ACC112 (cell line): ENCODE data around the gene LHPP.
"Not testable (repeated sequence)": the region's sequence is repeated elsewhere in the genome, so short reads cannot be mapped to it uniquely, and the experiment has no call there.

Experiments
- H2AFZ ChIP-seq: fragments of 200-600 bp; sonication (generic); one replicate; pipeline ENCODE4 v1.6.0; 2017; ENCODE audit warnings: antibody characterized with exemption, low read length; ENCODE audit not compliant: unreplicated experiment
- H3K27ac ChIP-seq: fragments of 200-600 bp; sonication (generic); 2 replicates; pipeline ENCODE4 v1.5.1; 2014; ENCODE audit warnings: low read depth, mild to moderate bottlenecking, antibody characterized with exemption, low read length, moderate library complexity
- H3K27me3 ChIP-seq: fragments of 200-600 bp; sonication (generic); 2 replicates; pipeline ENCODE4 v1.6.1; 2014; ENCODE audit warnings: mild to moderate bottlenecking, antibody characterized with exemption, low read length, moderate library complexity, mixed read lengths; ENCODE audit not compliant: insufficient read depth
- H3K36me3 ChIP-seq: fragments of 200-600 bp; sonication (generic); 2 replicates; pipeline ENCODE4 v1.6.1; 2016; ENCODE audit warnings: mild to moderate bottlenecking, antibody characterized with exemption, low read length, moderate library complexity, mixed read lengths; ENCODE audit not compliant: insufficient read depth
- H3K4me1 ChIP-seq: fragments of 200-600 bp; sonication (generic); one replicate; pipeline ENCODE4 v1.6.1; 2016; ENCODE audit warnings: low read length, mixed read lengths; ENCODE audit not compliant: insufficient read depth, unreplicated experiment, control insufficient read depth
- H3K4me3 ChIP-seq: fragments of 200-600 bp; sonication (generic); 2 replicates; pipeline ENCODE4 v1.5.1; 2014; ENCODE audit warnings: mild to moderate bottlenecking, low read depth, low read length
- H3K79me2 ChIP-seq: fragments of 200-600 bp; sonication (generic); one replicate; pipeline ENCODE4 v1.6.0; 2016; ENCODE audit warnings: low read length; ENCODE audit not compliant: control insufficient read depth, unreplicated experiment, insufficient read depth

Gene LHPP

GRCh38 chr10:124576526-124577420, 115.2 kb downstream of the LHPP start:
- H3K27me3 ChIP-seq, result peaks cover 9% of the 10 kb centered on the region; the same call in 1 of the 2 replicates
- no peaks in the 10 kb centered on the region for H3K36me3 ChIP-seq
- no peak overlapping the region for H3K4me3 ChIP-seq

GRCh38 chr10:124577651-124578050, 116.0 kb downstream of the LHPP start:
- Histone ChIP-seq H2AFZ (no peak overlapping the region), H3K4me3 (no peak overlapping the region), H3K27ac (no peak overlapping the region), H3K36me3 (no peaks in the 10 kb centered on the region), H3K79me2 (no peaks in the 10 kb centered on the region), H3K4me1 (no peaks in the 10 kb centered on the region), H3K27me3 (peaks cover 7% of the 10 kb centered on the region; the same call in 1 of the 2 replicates)

More at GRCh38 chr10:124576526-124577420, 115.2 kb downstream of the LHPP start:
- Histone ChIP-seq H3K79me2 (no peaks in the 10 kb centered on the region), H3K27ac (no peak overlapping the region), H3K4me1 (no peaks in the 10 kb centered on the region), H2AFZ (no peak overlapping the region)

DNA sequence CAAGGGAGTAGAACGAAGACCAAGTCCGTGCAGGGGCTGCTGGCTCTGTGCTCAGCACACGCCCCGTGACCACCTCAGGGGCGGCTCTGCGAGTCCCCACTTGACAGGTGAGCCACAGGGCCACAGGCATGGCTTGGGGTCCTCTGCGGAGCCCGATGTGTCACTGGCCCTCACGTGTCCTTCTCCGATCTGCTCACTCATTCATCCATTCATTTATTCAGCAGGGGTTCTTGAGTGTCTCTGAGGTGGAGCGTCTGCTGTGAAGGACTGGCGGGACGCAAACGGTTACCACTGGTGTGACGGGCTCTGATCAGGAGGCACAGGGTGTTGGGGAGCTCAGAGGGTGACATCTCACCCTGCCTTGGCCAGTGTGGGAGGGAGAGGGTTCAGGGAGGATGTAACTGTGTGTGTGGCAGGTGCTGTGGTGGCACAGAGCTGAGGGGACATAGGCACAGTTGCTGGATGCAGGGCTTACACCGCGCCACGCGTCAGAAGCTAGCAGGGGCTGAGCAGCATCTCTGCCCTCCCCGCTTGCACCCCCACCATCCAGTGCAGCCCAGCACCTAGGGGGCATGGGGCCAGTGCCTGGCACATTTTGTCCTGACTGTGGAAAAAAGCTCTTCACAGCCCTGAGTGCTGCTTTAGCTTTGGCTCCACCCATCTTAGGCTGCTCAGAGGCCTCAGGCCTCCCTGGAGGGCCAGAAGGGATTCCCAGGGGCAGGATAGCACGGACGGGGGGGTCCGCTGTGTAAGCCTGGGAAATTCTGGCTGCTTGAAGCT, 116.8 kb downstream of the LHPP start:
- Histone ChIP-seq H3K27ac (no peak overlapping the region), H3K27me3 (peaks cover 7% of the 10 kb centered on the region; the same call in 1 of the 2 replicates), H3K79me2 (no peaks in the 10 kb centered on the region), H3K36me3 (no peaks in the 10 kb centered on the region), H2AFZ (no peak overlapping the region), H3K4me1 (no peaks in the 10 kb centered on the region), H3K4me3 (no peak overlapping the region)

DNA sequence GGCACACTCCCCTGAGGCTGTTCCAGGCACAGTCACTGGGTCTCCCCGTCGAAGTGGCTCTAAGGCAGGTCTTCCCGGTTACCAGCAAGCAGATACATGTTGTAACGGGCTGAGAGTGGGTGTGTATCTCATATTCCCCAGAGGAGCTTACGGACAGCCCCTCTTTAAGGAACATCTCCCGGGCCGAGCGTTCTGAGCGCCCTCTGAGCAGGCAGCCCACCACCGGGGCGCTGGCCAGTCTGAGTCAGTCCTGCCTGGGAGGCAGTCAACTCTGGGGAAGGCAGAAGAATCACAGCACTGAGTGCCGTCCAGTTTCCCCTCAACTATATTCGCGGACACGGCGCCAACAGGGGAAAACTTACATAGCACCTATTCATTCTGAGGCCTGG, 117.4 kb downstream of the LHPP start:
- H3K4me1 ChIP-seq, result no peaks in the 10 kb centered on the region
- H3K4me3 ChIP-seq, result no peak overlapping the region
- peaks cover 7% of the 10 kb centered on the region; the same call in 1 of the 2 replicates for H3K27me3 ChIP-seq
- no peaks in the 10 kb centered on the region for H3K79me2 ChIP-seq
- H2AFZ ChIP-seq, result no peak overlapping the region
- H3K36me3 ChIP-seq, result no peaks in the 10 kb centered on the region
- no peak overlapping the region for H3K27ac ChIP-seq

- no peaks in the 10 kb centered on the region for H3K36me3 ChIP-seq
- no peak overlapping the region for H2AFZ ChIP-seq
- H3K4me1 ChIP-seq, result no peaks in the 10 kb centered on the region
- H3K4me3 ChIP-seq, result no peak overlapping the region
- H3K27me3 ChIP-seq, result no peaks in the 10 kb centered on the region; the same call in 1 of the 2 replicates
- no peak overlapping the region for H3K27ac ChIP-seq
- H3K79me2 ChIP-seq, result no peaks in the 10 kb centered on the region
Observed at GRCh38 chr10:124586142-124586541, 124.5 kb downstream of the LHPP start.

GRCh38 chr10:124587811-124588211, 126.2 kb downstream of the LHPP start:
- no peak overlapping the region for H3K27ac ChIP-seq
- no peak overlapping the region for H3K4me3 ChIP-seq
- H3K79me2 ChIP-seq, result no peaks in the 10 kb centered on the region
- no peaks in the 10 kb centered on the region for H3K4me1 ChIP-seq
- H3K36me3 ChIP-seq, result no peaks in the 10 kb centered on the region
- no peaks in the 10 kb centered on the region; the same call in 1 of the 2 replicates for H3K27me3 ChIP-seq
- no peak overlapping the region for H2AFZ ChIP-seq

DNA sequence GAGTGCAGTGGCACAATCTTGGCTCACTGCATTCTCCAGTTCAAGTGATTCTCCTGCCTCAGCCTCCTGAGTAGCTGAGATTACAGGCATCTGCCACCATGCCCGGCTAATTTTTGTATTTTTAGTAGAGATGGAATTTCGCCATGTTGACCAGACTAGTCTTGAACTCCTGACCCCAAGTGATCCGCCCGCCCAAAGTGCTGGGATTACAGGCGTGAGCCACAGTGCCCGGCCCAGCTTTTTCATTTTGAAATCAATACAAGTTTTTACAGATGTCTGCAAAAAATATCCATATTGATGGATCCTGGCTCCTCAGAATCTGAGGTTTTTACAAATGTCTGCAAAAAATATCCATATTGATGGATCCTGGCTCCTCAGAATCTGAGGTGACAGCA, 126.7 kb downstream of the LHPP start:
- not testable (repeated sequence) for H3K4me3 ChIP-seq, H2AFZ ChIP-seq, H3K4me1 ChIP-seq, H3K79me2 ChIP-seq, H3K27me3 ChIP-seq, H3K36me3 ChIP-seq, H3K27ac ChIP-seq

DNA sequence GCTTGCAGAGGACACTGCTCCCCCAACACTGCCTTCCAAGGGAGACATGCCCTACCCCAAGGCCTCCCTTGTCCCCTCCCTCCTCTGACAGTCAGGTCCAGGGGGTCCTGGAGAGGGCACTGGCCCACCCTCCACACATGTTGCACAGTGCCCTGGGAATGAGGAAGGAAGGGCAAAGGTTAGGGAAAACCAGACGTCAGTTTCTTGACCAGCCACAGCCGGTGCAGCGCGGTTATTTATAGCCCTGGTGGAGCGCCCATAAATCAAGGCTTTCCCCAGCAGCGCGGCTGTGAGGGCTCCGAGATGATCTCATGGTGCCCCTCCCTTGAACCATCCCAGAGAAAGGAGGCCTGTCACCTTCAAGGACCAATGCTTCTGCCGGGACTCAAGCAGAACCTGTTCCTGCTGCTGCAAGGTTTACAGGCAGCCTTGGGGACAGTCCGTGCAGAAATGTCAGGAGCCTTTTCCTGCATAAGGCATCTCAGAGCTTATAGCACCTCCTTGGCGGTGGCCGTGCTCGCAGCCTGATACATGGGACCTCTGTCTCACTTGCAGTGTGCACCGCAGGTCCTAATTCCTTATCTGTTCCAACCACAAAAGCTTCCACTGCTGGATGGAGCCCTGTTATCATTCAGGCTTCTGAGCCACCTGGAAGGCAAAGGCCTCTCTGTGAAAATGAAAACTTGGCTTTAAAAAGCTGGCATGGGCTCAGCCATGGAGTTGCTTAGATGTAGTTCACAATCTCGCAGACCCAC, 127.3 kb downstream of the LHPP start:
- no peaks in the 10 kb centered on the region for H3K36me3 ChIP-seq
- no peak overlapping the region for H3K27ac ChIP-seq
- H3K79me2 ChIP-seq, result no peaks in the 10 kb centered on the region
- H3K27me3 ChIP-seq, result no peaks in the 10 kb centered on the region; the same call in 1 of the 2 replicates
- no peak overlapping the region for H2AFZ ChIP-seq
- H3K4me3 ChIP-seq, result no peak overlapping the region
- H3K4me1 ChIP-seq, result no peaks in the 10 kb centered on the region

DNA sequence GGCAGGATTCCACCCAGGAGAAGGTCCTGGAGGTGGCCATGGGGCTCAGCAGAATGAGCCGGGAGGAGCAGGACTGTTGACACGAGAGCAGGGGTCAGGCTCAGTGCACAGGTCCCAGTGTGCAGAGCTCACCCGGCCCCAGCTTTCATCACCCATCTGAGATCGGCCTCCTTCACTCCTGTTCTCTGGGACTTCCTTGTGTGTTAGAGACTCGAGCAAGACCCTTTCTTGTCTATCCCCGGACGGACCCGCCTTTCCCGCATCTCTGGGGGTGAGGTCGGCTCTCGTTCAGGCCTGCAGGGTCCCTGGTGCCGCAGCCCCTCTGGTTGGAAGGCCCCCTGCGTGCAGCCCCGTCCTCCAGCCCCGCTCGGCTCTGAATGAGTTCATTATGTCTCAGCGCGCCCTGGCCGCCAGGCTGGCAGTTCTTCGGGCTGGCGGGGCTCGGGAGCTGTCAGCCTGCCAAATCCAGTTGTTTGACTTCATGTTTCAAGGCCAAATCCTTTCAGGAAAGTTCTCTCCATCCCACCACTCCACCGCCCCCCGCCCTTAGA, 127.9 kb downstream of the LHPP start:
- H3K4me3 ChIP-seq, result no peak overlapping the region
- H3K4me1 ChIP-seq, result no peaks in the 10 kb centered on the region
- no peaks in the 10 kb centered on the region for H3K79me2 ChIP-seq
- no peak overlapping the region for H2AFZ ChIP-seq
- no peaks in the 10 kb centered on the region for H3K27me3 ChIP-seq
- H3K36me3 ChIP-seq, result no peaks in the 10 kb centered on the region
- no peak overlapping the region for H3K27ac ChIP-seq
